Peyer's patch (tissue), 4 donors: ENCODE results near the gene TMEM258.

ENCODE experiments used
- POLR2A ChIP-seq, 2 donors: fragments of 450-650 bp; IDR thresholded peaks; one replicate each; pipeline ENCODE4 v1.5.1; 2017; ENCODE audit warnings: antibody characterized with exemption in 2 of 2, mild to moderate bottlenecking in 2 of 2, moderate library complexity in 2 of 2
- TF ChIP-seq, protein P1 (sequence below), 6 experiments: fragments of 450-650 bp in 4 of 6; fragments of 200-600 bp in 2 of 6; sonication (generic) in 1 of 6; IDR thresholded peaks; one replicate each; pipeline ENCODE4 v1.5.1; 2017 to 2019; ENCODE audit warnings: antibody characterized with exemption in 6 of 6, mild to moderate bottlenecking in 3 of 6, moderate library complexity in 1 of 6

DNA sequence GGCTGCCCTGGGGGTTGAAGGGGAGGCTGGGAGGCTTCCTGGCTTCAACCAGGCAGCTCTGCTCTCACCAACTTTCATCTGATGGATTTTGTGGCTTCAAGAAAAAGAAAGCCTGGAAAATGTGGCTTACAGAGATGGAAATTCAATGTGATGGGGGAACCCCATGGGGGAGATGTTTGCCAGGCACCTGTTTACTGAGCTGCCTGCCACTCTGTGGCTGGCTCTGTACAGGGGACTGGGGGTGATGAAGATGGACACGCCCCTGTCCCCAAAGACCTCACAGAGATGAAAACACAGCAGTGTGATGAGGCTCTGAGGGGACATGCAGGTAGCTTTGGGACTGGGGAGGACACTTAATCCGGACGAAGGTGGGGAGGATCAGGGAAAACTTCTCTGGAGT lies 10.1 kb downstream of the TMEM258 start:
- TF ChIP-seq, protein P1, sequence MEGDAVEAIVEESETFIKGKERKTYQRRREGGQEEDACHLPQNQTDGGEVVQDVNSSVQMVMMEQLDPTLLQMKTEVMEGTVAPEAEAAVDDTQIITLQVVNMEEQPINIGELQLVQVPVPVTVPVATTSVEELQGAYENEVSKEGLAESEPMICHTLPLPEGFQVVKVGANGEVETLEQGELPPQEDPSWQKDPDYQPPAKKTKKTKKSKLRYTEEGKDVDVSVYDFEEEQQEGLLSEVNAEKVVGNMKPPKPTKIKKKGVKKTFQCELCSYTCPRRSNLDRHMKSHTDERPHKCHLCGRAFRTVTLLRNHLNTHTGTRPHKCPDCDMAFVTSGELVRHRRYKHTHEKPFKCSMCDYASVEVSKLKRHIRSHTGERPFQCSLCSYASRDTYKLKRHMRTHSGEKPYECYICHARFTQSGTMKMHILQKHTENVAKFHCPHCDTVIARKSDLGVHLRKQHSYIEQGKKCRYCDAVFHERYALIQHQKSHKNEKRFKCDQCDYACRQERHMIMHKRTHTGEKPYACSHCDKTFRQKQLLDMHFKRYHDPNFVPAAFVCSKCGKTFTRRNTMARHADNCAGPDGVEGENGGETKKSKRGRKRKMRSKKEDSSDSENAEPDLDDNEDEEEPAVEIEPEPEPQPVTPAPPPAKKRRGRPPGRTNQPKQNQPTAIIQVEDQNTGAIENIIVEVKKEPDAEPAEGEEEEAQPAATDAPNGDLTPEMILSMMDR (IDR thresholded peaks at IDR 0.05): no peak
- TF ChIP-seq POLR2A (IDR thresholded peaks at IDR 0.05): no peak
